ENCODE results near the gene TDRD9. TPM values are rescaled to one million over a fixed set of nuclear protein-coding genes. Genes with fewer than 3 reads are reported as not detected.

The TDRD9 gene
- total RNA-seq, 1 donor from 2014 or later, result 6.5 TPM

DNA sequence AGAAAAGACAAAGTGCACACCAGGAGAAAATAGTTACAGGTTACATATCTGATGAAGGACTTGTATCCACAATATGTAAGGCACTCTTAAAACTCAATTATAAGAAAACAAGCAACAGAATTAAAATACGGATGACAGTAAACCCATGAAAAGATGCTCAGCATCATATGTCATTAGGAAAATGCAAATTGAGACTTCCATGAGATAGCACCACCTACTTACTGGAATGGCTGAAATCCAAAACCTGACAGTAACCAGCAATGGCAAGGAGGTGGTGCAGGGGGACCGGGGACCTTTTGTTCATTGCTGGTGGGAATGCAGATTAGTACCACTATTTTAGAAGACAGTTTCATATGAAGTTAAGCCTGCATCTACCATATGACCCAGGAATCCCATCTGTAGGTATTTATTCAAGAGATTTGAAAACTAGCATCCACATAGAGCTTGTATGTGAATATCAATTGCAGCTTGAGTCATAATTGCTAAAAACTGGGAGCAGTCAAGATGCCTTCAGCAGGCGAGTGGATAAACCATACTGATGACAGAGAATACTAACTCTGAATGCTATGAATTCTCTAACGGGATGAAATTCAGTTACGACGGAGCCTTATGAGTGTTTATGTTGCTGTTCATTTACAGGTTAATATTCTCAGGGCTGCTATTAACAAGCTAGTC, 113.3 kb downstream of the TDRD9 start:
- TF ChIP-seq, protein P1, sequence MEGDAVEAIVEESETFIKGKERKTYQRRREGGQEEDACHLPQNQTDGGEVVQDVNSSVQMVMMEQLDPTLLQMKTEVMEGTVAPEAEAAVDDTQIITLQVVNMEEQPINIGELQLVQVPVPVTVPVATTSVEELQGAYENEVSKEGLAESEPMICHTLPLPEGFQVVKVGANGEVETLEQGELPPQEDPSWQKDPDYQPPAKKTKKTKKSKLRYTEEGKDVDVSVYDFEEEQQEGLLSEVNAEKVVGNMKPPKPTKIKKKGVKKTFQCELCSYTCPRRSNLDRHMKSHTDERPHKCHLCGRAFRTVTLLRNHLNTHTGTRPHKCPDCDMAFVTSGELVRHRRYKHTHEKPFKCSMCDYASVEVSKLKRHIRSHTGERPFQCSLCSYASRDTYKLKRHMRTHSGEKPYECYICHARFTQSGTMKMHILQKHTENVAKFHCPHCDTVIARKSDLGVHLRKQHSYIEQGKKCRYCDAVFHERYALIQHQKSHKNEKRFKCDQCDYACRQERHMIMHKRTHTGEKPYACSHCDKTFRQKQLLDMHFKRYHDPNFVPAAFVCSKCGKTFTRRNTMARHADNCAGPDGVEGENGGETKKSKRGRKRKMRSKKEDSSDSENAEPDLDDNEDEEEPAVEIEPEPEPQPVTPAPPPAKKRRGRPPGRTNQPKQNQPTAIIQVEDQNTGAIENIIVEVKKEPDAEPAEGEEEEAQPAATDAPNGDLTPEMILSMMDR (IDR thresholded peaks at IDR 0.05; ENCODE audit: insufficient read depth, low read length, poor library complexity, severe bottlenecking), result no peak
- H3K27me3 ChIP-seq (ENCODE audit: control insufficient read depth, insufficient read depth, low read length), result peaks cover 5% of the 10 kb centered on the region

DNA sequence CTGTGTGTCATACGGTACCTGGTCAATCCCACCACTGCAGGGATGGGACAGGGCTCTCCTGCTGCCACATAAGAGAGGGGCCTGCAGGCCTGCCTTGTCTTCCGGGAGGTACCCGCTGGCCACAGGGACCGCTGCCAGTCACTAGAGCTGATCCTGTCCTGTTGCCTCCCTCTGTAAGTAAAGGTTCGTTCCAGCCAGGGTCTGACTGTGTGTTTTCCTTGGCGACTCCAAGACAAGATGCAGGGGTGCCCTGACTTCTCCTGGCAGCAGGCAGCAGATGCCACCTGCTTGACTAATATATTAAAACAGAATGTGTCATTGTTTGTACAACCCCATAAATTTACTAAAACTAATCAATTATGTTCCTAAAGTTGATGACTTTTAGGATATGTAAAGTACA, 115.8 kb downstream of the TDRD9 start:
- Histone ChIP-seq H3K36me3 (ENCODE audit: control insufficient read depth, insufficient read depth, low read length) (no peaks in the 10 kb centered on the region), H3K4me3 (ENCODE audit: low read depth, low read length) (no peak overlapping the region), H3K27me3 (ENCODE audit: control insufficient read depth, insufficient read depth, low read length) (peaks cover 5% of the 10 kb centered on the region)
- DNase-seq (ENCODE audit: low read depth), result no peak
- TF ChIP-seq, protein P1 (IDR thresholded peaks at IDR 0.05; ENCODE audit: insufficient read depth, low read length, poor library complexity, severe bottlenecking), result no peak

More for the DNA sequence above, 113.3 kb downstream of the TDRD9 start:
- H3K4me3 ChIP-seq (ENCODE audit: low read depth, low read length), result no peak overlapping the region
- DNase-seq (ENCODE audit: low read depth), result no peak
- no peaks in the 10 kb centered on the region for H3K36me3 ChIP-seq (ENCODE audit: control insufficient read depth, insufficient read depth, low read length)

DNA sequence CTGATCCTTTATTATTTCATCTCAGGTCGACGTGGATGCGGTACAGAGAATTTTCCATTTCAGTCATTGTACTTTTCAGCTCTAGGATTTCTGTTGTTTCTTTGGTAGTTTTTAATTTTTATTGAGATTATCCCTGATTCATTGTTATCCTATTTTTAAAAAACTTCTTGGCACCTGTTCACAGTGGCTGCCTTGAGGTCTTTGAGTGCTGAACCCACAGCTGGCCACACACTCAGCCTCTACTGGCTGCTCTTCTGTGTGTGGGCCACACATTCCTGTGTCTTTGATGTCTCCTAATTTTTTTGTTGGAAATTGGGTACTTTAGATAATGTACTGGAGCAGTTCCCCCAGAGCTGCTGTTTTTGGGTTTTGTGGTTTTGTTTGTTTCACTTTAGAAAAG, 119.5 kb downstream of the TDRD9 start:
- Histone ChIP-seq H3K27me3 (ENCODE audit: control insufficient read depth, insufficient read depth, low read length) (no peaks in the 10 kb centered on the region), H3K36me3 (ENCODE audit: control insufficient read depth, insufficient read depth, low read length) (no peaks in the 10 kb centered on the region), H3K4me3 (ENCODE audit: low read depth, low read length) (no peak overlapping the region)
- DNase-seq (ENCODE audit: low read depth), result no peak
- TF ChIP-seq, protein P1 (IDR thresholded peaks at IDR 0.05; ENCODE audit: insufficient read depth, low read length, poor library complexity, severe bottlenecking), result no peak

DNA sequence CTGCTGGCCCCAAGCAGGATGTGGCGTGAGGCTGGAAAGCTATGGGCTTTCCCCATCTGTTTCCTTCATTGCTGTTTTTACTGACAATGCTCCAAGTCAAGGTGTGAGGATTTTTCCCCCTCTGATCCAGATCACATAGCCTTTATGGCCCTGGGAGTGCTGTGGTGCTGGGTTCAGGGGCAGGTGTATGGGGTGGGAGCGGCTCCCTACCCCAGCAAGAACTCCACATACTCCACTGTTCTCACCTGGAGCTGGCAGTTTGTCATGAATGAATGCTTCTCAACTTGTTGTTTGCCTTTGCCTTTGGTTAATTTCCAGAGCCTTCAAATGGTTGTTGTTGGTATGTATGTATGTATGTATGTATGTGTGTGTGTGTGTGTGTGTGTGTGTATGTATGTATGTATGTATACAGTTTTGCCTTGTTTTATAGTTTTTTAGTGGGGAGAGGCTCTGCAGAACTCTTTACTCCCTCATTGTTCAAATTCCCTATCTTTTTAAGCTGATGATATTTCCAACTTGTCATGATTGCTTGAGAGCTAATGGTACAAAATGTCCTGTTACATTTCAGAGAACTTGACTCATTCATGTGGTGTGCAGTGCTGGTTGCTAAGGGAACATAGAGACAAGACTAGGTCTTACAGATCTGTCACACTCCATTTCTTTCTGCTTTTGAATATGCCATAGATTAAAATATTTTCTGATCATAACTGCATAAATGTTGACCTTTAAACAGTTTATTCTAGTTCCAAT, 120.7 kb downstream of the TDRD9 start:
- Histone ChIP-seq H3K4me3 (ENCODE audit: low read depth, low read length) (no peak overlapping the region), H3K27me3 (ENCODE audit: control insufficient read depth, insufficient read depth, low read length) (no peaks in the 10 kb centered on the region), H3K36me3 (ENCODE audit: control insufficient read depth, insufficient read depth, low read length) (no peaks in the 10 kb centered on the region)
- TF ChIP-seq, protein P1 (IDR thresholded peaks at IDR 0.05; ENCODE audit: insufficient read depth, low read length, poor library complexity, severe bottlenecking), result no peak
- peak; percentile 66 for DNase-seq (ENCODE audit: low read depth)

DNA sequence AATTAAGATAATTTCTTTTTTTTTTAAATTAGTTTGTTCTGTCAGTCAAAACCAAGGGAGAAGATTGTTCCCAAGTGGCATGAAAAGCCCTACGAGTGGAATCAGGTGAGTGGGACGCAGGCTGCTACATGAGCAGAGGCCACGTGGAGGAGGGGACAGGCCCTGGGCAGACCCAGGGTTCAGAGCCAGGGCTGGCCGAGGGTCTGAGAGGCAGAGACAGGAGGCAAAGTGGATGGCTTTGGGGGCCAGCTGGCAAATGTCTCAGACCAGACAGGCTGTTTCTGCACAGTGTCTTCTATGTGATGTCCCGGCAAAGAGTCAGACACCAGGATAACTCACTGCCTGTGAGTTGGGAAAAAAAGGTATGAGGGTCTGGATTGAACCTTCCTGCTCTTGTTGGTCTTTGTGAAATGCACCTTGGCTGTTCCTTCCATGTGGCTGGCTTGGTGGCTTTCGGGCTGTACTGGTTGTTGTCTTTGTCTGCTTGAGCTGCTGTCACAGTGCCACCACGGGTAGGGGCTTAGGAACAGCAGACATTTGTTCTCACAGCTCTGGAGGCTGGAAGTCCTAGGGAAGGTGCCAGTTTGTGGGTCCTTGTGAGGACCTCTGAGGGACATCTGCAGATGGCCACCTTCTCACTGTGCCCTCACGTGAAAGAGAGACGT, 121.5 kb downstream of the TDRD9 start:
- DNase-seq (ENCODE audit: low read depth), result no peak
- Histone ChIP-seq H3K36me3 (ENCODE audit: control insufficient read depth, insufficient read depth, low read length) (no peaks in the 10 kb centered on the region), H3K4me3 (ENCODE audit: low read depth, low read length) (no peak overlapping the region), H3K27me3 (ENCODE audit: control insufficient read depth, insufficient read depth, low read length) (no peaks in the 10 kb centered on the region)
- TF ChIP-seq, protein P1 (IDR thresholded peaks at IDR 0.05; ENCODE audit: insufficient read depth, low read length, poor library complexity, severe bottlenecking), result no peak
